T-helper 1 cell treated with Interleukin-12 subunit alpha and Interleukin-12 subunit beta and Interleukin-4 antibody, amounts not matched to agents 30 μg/mL and 1 μg/mL, for 36 hours (primary cell): ENCODE measurements around the gene TSTD1.
"Not testable (repeated sequence)": the region's sequence is repeated elsewhere in the genome, so short reads cannot be mapped to it uniquely, and the experiment has no call there.

ENCODE experiments used
- H3K27ac Mint-ChIP-seq: one replicate; pipeline ENCODE4 v1.8.0; 2021; ENCODE audit warnings: mild to moderate bottlenecking, mixed read lengths
- H3K27me3 Mint-ChIP-seq: one replicate; pipeline ENCODE4 v1.8.0; 2021; ENCODE audit warnings: low read depth, mixed read lengths
- H3K36me3 Mint-ChIP-seq: one replicate; pipeline ENCODE4 v1.8.0; 2021; ENCODE audit warnings: low read depth, mixed read lengths
- H3K4me1 Mint-ChIP-seq: one replicate; pipeline ENCODE4 v1.8.0; 2021; ENCODE audit warnings: low read depth, mixed read lengths
- H3K4me3 Mint-ChIP-seq: one replicate; pipeline ENCODE4 v1.8.0; 2021; ENCODE audit warnings: mild to moderate bottlenecking, moderate library complexity, mixed read lengths
- H3K9me3 Mint-ChIP-seq: one replicate; pipeline ENCODE4 v1.8.0; 2021; ENCODE audit warnings: mixed read lengths

TSTD1 gene

GRCh38 chr1:161013488-161014230 is 25.1 kb downstream of the TSTD1 start:
- Mint-ChIP-seq H3K9me3 (no peaks in the 10 kb centered on the region), H3K27ac (peak overlapping the region; percentile 96), H3K36me3 (peaks cover 4% of the 10 kb centered on the region), H3K27me3 (no peaks in the 10 kb centered on the region), H3K4me1 (peaks cover 27% of the 10 kb centered on the region), H3K4me3 (peak overlapping the region; percentile 68)

- peaks cover 24% of the 10 kb centered on the region for H3K4me1 Mint-ChIP-seq
- H3K27me3 Mint-ChIP-seq = no peaks in the 10 kb centered on the region
These were observed 25.7 kb downstream of the TSTD1 start for GRCh38 chr1:161013131-161013487.

GRCh38 chr1:161012420-161012819 is 26.3 kb downstream of the TSTD1 start:
- Mint-ChIP-seq H3K4me1 (peaks cover 24% of the 10 kb centered on the region), H3K4me3 (no peak overlapping the region), H3K9me3 (no peaks in the 10 kb centered on the region), H3K36me3 (peaks cover 4% of the 10 kb centered on the region), H3K27ac (no peak overlapping the region), H3K27me3 (no peaks in the 10 kb centered on the region)

More at GRCh38 chr1:161013131-161013487, 25.7 kb downstream of the TSTD1 start:
- H3K27ac Mint-ChIP-seq = peak overlapping the region; percentile 96
- no peaks in the 10 kb centered on the region for H3K9me3 Mint-ChIP-seq
- H3K4me3 Mint-ChIP-seq = peak overlapping the region; percentile 68
- peaks cover 4% of the 10 kb centered on the region for H3K36me3 Mint-ChIP-seq

- H3K27ac Mint-ChIP-seq = no peak overlapping the region
- H3K36me3 Mint-ChIP-seq = peaks cover 4% of the 10 kb centered on the region
- no peak overlapping the region for H3K4me3 Mint-ChIP-seq
- no peaks in the 10 kb centered on the region for H3K27me3 Mint-ChIP-seq
- H3K4me1 Mint-ChIP-seq = peaks cover 22% of the 10 kb centered on the region
- no peaks in the 10 kb centered on the region for H3K9me3 Mint-ChIP-seq
These were observed 29.1 kb downstream of the TSTD1 start for GRCh38 chr1:161009602-161010211.

DNA sequence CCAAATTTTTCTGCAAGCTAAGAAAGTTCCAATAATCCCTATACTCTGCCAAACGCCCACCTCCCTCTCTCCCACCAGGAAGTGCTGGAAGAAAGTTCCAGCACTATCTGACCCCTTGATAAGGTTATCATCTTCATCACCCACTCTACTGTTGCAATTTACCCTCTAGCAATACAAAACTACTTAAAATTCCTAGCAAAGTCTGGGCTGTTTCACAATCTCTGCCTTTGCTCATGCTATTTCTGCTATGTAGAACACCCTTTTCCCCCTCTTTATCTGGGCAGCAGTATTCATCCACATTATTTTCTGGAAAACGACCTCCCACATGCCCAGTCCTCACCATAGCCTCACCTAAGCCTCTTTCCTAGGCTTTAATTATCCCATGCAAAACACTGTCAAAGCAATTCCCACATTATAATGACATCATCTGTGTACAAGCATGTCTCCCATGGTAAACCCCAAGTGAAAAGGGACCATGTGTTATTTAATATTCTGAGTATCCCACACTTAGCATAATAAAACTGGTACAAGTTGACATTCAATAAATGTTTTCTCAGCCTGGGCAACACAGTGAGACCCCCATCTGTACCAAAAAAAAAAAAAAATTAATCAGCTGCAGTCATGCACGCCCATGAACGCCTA is 29.8 kb downstream of the TSTD1 start:
- H3K4me3 Mint-ChIP-seq = no peak overlapping the region
- H3K9me3 Mint-ChIP-seq = no peaks in the 10 kb centered on the region
- H3K36me3 Mint-ChIP-seq = peaks cover 4% of the 10 kb centered on the region
- no peak overlapping the region for H3K27ac Mint-ChIP-seq
- H3K4me1 Mint-ChIP-seq = peaks cover 19% of the 10 kb centered on the region
- no peaks in the 10 kb centered on the region for H3K27me3 Mint-ChIP-seq

GRCh38 chr1:161007369-161007768 is 31.4 kb downstream of the TSTD1 start:
- H3K9me3 Mint-ChIP-seq = no peaks in the 10 kb centered on the region
- H3K4me3 Mint-ChIP-seq = no peak overlapping the region
- H3K4me1 Mint-ChIP-seq = peaks cover 7% of the 10 kb centered on the region
- no peak overlapping the region for H3K27ac Mint-ChIP-seq
- no peaks in the 10 kb centered on the region for H3K27me3 Mint-ChIP-seq
- peaks cover 4% of the 10 kb centered on the region for H3K36me3 Mint-ChIP-seq

DNA sequence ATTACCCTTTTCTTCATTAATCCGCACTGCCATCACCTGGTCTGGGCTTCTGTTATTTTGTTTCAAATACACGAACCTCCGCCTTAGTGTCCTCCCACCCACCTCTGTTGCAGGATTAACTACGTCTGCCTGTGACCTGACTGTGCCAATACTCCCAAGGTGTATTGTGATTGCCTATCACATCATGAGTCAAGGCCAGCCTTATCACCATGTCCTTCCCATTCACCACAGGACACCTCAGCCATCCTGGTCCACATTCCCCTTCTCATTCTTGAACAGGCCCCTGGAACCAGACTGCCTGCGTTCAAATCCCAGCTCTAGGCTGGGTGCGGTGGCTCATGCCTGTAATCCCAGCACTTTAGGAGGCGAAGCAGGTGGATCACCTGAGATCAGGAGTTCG is 32.2 kb downstream of the TSTD1 start:
- no peaks in the 10 kb centered on the region for H3K36me3 Mint-ChIP-seq
- H3K4me3 Mint-ChIP-seq = no peak overlapping the region
- H3K4me1 Mint-ChIP-seq = peaks cover 2% of the 10 kb centered on the region
- no peaks in the 10 kb centered on the region for H3K27me3 Mint-ChIP-seq
- H3K27ac Mint-ChIP-seq = no peak overlapping the region
- no peaks in the 10 kb centered on the region for H3K9me3 Mint-ChIP-seq

GRCh38 chr1:161001525-161001924 is 37.2 kb downstream of the TSTD1 start:
- Mint-ChIP-seq H3K27me3 (no peaks in the 10 kb centered on the region), H3K4me3 (no peak overlapping the region), H3K36me3 (peaks cover 12% of the 10 kb centered on the region), H3K9me3 (no peaks in the 10 kb centered on the region), H3K4me1 (peaks cover 6% of the 10 kb centered on the region), H3K27ac (no peak overlapping the region)

GRCh38 chr1:161000736-161001480 is 37.9 kb downstream of the TSTD1 start:
- Mint-ChIP-seq H3K27ac (no peak overlapping the region), H3K27me3 (no peaks in the 10 kb centered on the region), H3K36me3 (peaks cover 12% of the 10 kb centered on the region), H3K4me3 (no peak overlapping the region), H3K4me1 (peaks cover 6% of the 10 kb centered on the region), H3K9me3 (no peaks in the 10 kb centered on the region)

DNA sequence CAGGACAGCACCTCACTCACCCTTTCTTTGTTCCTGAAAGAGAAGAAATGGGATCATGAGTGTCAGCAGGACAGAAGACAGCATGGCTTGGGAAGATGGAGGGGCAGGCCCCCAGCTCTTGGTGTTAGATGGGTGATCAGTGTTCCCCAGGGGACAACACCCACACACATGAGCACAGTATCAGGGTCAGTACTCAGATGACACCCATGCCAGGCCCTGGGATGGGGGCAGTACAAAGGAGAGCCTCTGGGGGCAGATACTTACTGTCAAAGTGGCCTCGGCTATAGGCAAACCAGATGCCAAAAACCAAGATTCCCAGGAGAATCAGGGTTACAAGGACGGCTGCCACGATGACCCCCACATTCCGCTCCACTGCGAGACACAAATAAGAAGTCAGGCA is 39.4 kb downstream of the TSTD1 start:
- Mint-ChIP-seq H3K27ac (no peak overlapping the region), H3K9me3 (no peaks in the 10 kb centered on the region), H3K36me3 (peaks cover 14% of the 10 kb centered on the region), H3K27me3 (no peaks in the 10 kb centered on the region), H3K4me3 (no peak overlapping the region), H3K4me1 (peaks cover 6% of the 10 kb centered on the region)

- Mint-ChIP-seq H3K9me3 (no peaks in the 10 kb centered on the region), H3K4me3 (no peak overlapping the region), H3K27ac (peak overlapping the region; percentile 18), H3K36me3 (peaks cover 14% of the 10 kb centered on the region), H3K27me3 (no peaks in the 10 kb centered on the region), H3K4me1 (peaks cover 6% of the 10 kb centered on the region)
These were observed 41.3 kb downstream of the TSTD1 start for GRCh38 chr1:160997323-160998038.

DNA sequence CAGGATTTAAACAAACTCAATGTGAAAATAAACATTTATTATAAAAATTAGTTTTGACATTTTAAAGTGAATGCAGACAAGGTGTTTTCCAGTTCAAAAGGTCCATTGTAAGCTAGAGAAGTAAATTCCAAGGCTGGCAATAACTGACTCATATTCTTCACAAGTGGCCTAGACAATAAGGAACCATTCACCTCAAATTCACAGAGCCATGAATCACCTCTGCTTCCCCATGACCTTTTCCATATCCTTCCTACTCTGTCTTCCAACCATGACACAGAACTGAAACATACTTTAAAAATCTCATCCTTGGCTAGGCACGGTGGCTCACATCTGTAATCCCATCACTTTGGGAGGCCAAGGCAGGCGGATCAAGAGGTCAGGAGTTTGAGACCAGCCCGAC is 42.6 kb downstream of the TSTD1 start:
- Mint-ChIP-seq H3K9me3 (no peaks in the 10 kb centered on the region), H3K4me3 (no peak overlapping the region), H3K27ac (peak overlapping the region; percentile 2), H3K36me3 (peaks cover 14% of the 10 kb centered on the region), H3K27me3 (no peaks in the 10 kb centered on the region), H3K4me1 (peaks cover 6% of the 10 kb centered on the region)

- Mint-ChIP-seq H3K36me3 (peaks cover 2% of the 10 kb centered on the region), H3K27ac (no peak overlapping the region), H3K9me3 (no peaks in the 10 kb centered on the region), H3K4me1 (peaks cover 9% of the 10 kb centered on the region), H3K4me3 (no peak overlapping the region), H3K27me3 (no peaks in the 10 kb centered on the region)
These were observed 45.1 kb downstream of the TSTD1 start for GRCh38 chr1:160993544-160994193.

GRCh38 chr1:160992036-160992435 is 46.7 kb downstream of the TSTD1 start:
- H3K27me3 Mint-ChIP-seq, H3K4me3 Mint-ChIP-seq, H3K9me3 Mint-ChIP-seq, H3K4me1 Mint-ChIP-seq, H3K27ac Mint-ChIP-seq, H3K36me3 Mint-ChIP-seq: not testable (repeated sequence)
